ENCODE data around the gene KRTAP10-3. TPM values are rescaled to one million over a fixed set of nuclear protein-coding genes. Genes with fewer than 3 reads are reported as not detected.

KRTAP10-3 gene
- total and polyA plus RNA-seq, 2 donors (not counting 3 experiments of a cell fraction or from before 2014, with no cell fraction given): not detected

- Histone ChIP-seq H3K9ac (replicated peaks; ENCODE audit: extremely low read depth, insufficient read depth, low read length) (no peak overlapping the region), H3K27me3 (ENCODE audit: control insufficient read depth in 2 of 2, insufficient read depth in 2 of 2, low read length in 2 of 2) (no peaks in the 10 kb centered on the region), H3K27ac (ENCODE audit: insufficient read depth, low read depth, low read length) (no peak overlapping the region), H3K9me3 (replicated peaks; ENCODE audit: control insufficient read depth, insufficient read depth, low read length) (no peaks in the 10 kb centered on the region), H2AFZ (ENCODE audit: low read depth, low read length) (no peak overlapping the region), H3K79me2 (ENCODE audit: control insufficient read depth, insufficient read depth, low read length) (no peaks in the 10 kb centered on the region), H3K9me1 (replicated peaks; ENCODE audit: control insufficient read depth, extremely low read depth, insufficient read depth, low read length) (no peaks in the 10 kb centered on the region), H3K4me1 (ENCODE audit: control insufficient read depth, extremely low read depth, insufficient read depth, low read length) (no peaks in the 10 kb centered on the region), H3K4me3 (replicated peaks in 1 of 3; ENCODE audit: insufficient read depth in 1 of 3, low read depth in 1 of 3, low read length in 3 of 3) (no peak overlapping the region), H3K4me2 (ENCODE audit: insufficient read depth, low read length) (no peak overlapping the region), H3K36me3 (ENCODE audit: control insufficient read depth in 2 of 2, extremely low read depth in 1 of 2, insufficient read depth in 2 of 2, low read length in 2 of 2) (no peaks in the 10 kb centered on the region), H4K20me1 (replicated peaks; ENCODE audit: control insufficient read depth, extremely low read depth, insufficient read depth, low read length) (no peaks in the 10 kb centered on the region)
- dilution Hi-C loops (cut with MboI; ENCODE audit: extremely low pct_ligation_motif_present, low sequenced_read_pairs) (no loop called here), intact Hi-C loops (cut with micrococcal nuclease) (loop anchor here (10.0 kb wide), 1 partner anchor 416 kb away; no protein-coding TSS in a partner anchor)
- no TSS peak for BruUV-seq (replicated peaks)
- ChIA-PET CTCF (interaction anchor here (1.0 kb wide), 1 partner anchor 13 kb away, joined by 3 read pairs; no protein-coding TSS in a partner anchor), POLR2A (no interaction called here)
- no peak for TF ChIP-seq EZH2 (IDR thresholded peaks at IDR 0.05; ENCODE audit: borderline replicate concordance, low read depth, low read length, severe bottlenecking)
- FAIRE-seq (no peak), DNase-seq (ENCODE audit: low read depth, low spot score) (no peak)
These were observed 39.9 kb downstream of the KRTAP10-3 start for GRCh38 chr21:44518686-44519085.

GRCh38 chr21:44517175-44517899, 41.3 kb downstream of the KRTAP10-3 start:
- no peaks in the 10 kb centered on the region for H3K9me1 ChIP-seq (replicated peaks; ENCODE audit: control insufficient read depth, extremely low read depth, insufficient read depth, low read length)
- H3K79me2 ChIP-seq (ENCODE audit: control insufficient read depth, insufficient read depth, low read length): no peaks in the 10 kb centered on the region
- POLR2A ChIA-PET: no interaction called here
- H3K27ac ChIP-seq (ENCODE audit: insufficient read depth, low read depth, low read length): no peak overlapping the region
- DNase-seq (ENCODE audit: low read depth, low spot score): no peak
- no peaks in the 10 kb centered on the region for H3K27me3 ChIP-seq (ENCODE audit: control insufficient read depth in 2 of 2, insufficient read depth in 2 of 2, low read length in 2 of 2)
- H3K4me1 ChIP-seq (ENCODE audit: control insufficient read depth, extremely low read depth, insufficient read depth, low read length): no peaks in the 10 kb centered on the region
- dilution Hi-C loops (cut with MboI; ENCODE audit: extremely low pct_ligation_motif_present, low sequenced_read_pairs) (no loop called here), intact Hi-C loops (cut with micrococcal nuclease) (loop anchor here (10.0 kb wide), 1 partner anchor 417 kb away; no protein-coding TSS in a partner anchor)
- no peak for TF ChIP-seq MYC (IDR thresholded peaks at IDR 0.05; ENCODE audit: low read depth, low read length)
- TF ChIP-seq POLR2AphosphoS5 (IDR thresholded peaks at IDR 0.05; ENCODE audit: insufficient read depth, low read depth, low read length): no peak
- no peak for TF ChIP-seq FOS (IDR thresholded peaks at IDR 0.05; ENCODE audit: borderline replicate concordance, insufficient read depth, low read length)
- no peak for TF ChIP-seq POLR2A (IDR thresholded peaks at IDR 0.05; ENCODE audit: low read depth, low read length)
- no peak for TF ChIP-seq GATA2 (IDR thresholded peaks at IDR 0.05; ENCODE audit: insufficient read depth, insufficient read length, low read depth, low read length)
- TF ChIP-seq, protein P1, sequence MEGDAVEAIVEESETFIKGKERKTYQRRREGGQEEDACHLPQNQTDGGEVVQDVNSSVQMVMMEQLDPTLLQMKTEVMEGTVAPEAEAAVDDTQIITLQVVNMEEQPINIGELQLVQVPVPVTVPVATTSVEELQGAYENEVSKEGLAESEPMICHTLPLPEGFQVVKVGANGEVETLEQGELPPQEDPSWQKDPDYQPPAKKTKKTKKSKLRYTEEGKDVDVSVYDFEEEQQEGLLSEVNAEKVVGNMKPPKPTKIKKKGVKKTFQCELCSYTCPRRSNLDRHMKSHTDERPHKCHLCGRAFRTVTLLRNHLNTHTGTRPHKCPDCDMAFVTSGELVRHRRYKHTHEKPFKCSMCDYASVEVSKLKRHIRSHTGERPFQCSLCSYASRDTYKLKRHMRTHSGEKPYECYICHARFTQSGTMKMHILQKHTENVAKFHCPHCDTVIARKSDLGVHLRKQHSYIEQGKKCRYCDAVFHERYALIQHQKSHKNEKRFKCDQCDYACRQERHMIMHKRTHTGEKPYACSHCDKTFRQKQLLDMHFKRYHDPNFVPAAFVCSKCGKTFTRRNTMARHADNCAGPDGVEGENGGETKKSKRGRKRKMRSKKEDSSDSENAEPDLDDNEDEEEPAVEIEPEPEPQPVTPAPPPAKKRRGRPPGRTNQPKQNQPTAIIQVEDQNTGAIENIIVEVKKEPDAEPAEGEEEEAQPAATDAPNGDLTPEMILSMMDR (IDR thresholded peaks at IDR 0.05; ENCODE audit: extremely low read depth in 1 of 2, insufficient read depth in 1 of 2, low read depth in 1 of 2, low read length in 2 of 2): no peak
- H3K36me3 ChIP-seq (ENCODE audit: control insufficient read depth in 2 of 2, extremely low read depth in 1 of 2, insufficient read depth in 2 of 2, low read length in 2 of 2): no peaks in the 10 kb centered on the region
- H2AFZ ChIP-seq (ENCODE audit: low read depth, low read length): no peak overlapping the region
- H3K9me3 ChIP-seq (replicated peaks; ENCODE audit: control insufficient read depth, insufficient read depth, low read length): no peaks in the 10 kb centered on the region
- FAIRE-seq: no peak
- CTCF ChIA-PET: interaction anchor here (0.8 to 1.0 kb wide), 2 partner anchors 15 to 276 kb away, joined by 3 read pairs; no protein-coding TSS in a partner anchor
- H3K4me2 ChIP-seq (ENCODE audit: insufficient read depth, low read length): no peak overlapping the region
- no peak overlapping the region for H3K4me3 ChIP-seq (replicated peaks in 1 of 3; ENCODE audit: insufficient read depth in 1 of 3, low read depth in 1 of 3, low read length in 3 of 3)
- BruUV-seq (replicated peaks): no TSS peak
- H4K20me1 ChIP-seq (replicated peaks; ENCODE audit: control insufficient read depth, extremely low read depth, insufficient read depth, low read length): no peaks in the 10 kb centered on the region
- no peak overlapping the region for H3K9ac ChIP-seq (replicated peaks; ENCODE audit: extremely low read depth, insufficient read depth, low read length)
